ENCODE results near the gene NUAK1.

DNA sequence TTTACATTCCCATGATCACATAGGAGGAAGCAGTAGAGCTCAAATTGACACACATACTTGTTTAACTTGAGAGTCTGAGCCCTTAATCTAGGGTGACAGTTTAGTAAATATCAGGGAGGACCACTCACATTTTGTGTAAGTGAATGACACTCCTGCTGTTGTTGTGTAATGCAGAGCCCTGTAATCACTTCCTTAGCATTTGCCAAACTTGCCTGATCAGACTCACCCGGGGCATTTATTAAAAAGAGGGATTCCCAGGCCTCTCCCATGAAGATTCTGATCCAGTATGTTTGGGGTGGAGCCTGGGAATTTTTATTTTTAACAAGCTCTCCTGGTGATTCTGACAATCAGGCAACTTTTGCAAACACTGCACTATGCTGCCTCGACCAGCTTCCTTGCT, 119.6 kb downstream of the NUAK1 start:
- TF ChIP-seq, protein P1, sequence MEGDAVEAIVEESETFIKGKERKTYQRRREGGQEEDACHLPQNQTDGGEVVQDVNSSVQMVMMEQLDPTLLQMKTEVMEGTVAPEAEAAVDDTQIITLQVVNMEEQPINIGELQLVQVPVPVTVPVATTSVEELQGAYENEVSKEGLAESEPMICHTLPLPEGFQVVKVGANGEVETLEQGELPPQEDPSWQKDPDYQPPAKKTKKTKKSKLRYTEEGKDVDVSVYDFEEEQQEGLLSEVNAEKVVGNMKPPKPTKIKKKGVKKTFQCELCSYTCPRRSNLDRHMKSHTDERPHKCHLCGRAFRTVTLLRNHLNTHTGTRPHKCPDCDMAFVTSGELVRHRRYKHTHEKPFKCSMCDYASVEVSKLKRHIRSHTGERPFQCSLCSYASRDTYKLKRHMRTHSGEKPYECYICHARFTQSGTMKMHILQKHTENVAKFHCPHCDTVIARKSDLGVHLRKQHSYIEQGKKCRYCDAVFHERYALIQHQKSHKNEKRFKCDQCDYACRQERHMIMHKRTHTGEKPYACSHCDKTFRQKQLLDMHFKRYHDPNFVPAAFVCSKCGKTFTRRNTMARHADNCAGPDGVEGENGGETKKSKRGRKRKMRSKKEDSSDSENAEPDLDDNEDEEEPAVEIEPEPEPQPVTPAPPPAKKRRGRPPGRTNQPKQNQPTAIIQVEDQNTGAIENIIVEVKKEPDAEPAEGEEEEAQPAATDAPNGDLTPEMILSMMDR (conservative IDR thresholded peaks at IDR 0.05; ENCODE audit: low read length): no peak
- TF ChIP-seq EZH2phosphoT487 (IDR thresholded peaks at IDR 0.05; ENCODE audit: borderline replicate concordance, low read depth, low read length): no peak
